NCI-H446 (cell line): ENCODE data around the gene KIF21A.
A peak's percentile ranks its signal among the peaks of the same experiment; 100 is the strongest.
"Not testable (repeated sequence)": the region's sequence is repeated elsewhere in the genome, so short reads cannot be mapped to it uniquely, and the experiment has no call there.

Experiments used
- DNase-seq, 2 experiments: peaks; one replicate each; lab custom pipeline; 2025; lab: John Stamatoyannopoulos, UW

Gene KIF21A

GRCh38 chr12:39344926-39345325 lies 98.0 kb downstream of the KIF21A start:
- DNase-seq: no peak

DNA sequence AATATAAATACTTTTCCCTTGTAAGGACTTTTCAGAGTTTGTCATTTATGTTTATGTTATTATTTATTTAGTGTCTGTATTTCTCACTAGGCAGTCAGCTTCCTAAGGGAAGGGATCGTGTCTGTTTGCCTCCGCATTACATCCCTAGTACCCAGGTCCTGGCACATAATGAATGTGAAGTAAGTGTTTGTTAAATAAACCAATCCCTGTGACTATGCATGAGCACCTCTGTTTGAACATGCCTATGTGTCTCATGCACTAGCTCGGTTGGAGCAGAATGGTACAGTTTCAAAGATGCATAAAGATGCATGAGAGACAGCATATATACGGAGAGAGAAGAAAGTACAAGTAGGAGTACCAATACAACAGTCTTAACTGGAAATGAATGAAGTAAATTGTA lies 99.3 kb downstream of the KIF21A start:
- DNase-seq: no peak

- no peak for DNase-seq
Observed at GRCh38 chr12:39341761-39342160, 101.2 kb downstream of the KIF21A start.

DNA sequence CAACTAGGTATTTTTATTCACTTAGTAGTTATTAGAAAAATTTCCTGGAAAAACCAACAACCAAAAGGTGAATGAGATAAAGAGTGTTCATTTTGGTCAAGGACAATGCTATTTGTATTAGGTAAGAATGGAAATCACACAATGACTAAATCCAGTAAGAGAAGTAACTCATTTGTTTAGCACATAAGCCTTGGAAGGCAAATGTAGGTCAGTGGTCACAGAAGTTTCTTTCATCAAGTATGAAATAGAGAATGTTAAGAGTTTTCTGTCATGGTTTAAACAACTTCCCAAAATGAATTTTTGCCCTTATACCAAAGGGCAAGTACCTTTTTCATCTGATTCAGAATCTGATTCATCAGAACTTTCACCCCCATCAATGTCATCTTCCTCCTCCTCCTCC lies 101.7 kb downstream of the KIF21A start:
- no peak for DNase-seq

DNA sequence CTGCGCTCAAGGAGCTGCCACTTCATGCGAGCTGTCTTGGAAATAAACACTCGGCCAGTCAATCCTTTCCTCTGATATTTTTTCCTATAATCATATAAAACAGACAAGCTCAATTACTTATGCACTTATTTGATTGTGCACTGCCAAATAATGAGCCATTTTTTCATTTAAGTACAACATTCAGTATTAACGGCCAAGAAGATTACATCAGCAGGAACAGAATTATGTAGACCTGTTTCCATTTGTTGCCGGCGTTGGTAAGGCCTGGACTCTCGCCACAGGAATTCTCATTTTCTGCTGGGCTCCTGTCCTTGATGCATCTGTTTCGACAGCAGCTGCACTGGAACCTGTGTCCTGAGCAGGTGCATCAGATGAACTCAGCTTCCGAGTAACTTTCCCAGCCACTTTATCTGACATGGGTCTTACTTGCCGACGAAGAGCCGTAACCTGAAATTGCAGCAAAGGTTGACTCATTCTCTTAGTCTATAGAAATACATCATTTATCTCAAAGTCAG lies 110.2 kb downstream of the KIF21A start:
- DNase-seq: no peak

DNA sequence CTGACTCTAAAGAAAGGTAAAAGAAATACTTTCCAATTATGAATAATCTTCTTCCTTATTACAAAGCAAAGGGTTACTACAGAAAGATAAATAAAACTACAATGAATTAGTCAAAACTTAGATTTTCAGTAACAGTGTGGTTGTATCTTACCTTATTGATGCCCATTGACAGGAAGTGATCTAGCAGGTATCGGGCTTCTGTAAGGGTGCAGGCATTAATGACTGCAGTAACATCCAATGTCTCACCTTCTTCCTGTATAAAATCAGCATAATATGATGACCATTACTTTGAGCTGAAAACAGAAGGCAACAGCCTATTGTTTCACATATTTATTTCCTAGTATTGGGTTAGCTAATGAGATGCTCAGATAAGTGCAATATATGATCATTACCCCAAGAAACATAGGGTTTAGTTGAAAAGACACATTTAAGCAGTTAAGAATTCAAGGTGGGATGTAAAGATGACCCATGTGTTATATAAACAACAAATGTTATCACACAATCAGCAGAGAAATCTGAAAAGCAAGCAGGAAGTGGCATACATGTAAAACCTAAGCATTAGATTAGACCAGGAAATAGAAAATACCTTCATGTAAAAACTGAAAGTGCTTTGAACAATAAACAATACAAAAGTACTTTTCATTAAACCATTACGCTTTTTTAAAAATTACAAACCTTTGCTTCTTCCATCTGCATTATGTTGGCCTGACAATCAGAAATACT lies 111.2 kb downstream of the KIF21A start:
- no peak for DNase-seq

DNA sequence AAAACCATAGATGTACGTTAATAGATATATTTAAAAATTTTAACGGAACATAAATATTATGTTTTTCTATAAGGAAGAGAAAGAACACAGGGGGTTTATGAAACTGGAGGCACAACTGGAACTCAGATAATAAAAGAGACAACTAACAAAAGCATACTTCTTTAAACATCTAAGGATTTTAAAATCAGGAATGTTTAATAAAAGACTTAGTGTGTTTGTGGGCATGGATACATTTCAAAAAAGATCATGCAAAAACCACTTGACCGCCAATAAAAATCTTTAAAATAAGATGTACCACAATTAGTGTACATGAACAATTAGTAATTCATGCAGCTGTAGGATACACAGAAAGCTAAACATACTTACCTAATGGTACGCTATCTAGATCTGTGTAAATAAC lies 113.0 kb downstream of the KIF21A start:
- DNase-seq: no peak

- no peak for DNase-seq
Observed at GRCh38 chr12:39329018-39329417, 113.9 kb downstream of the KIF21A start.

- DNase-seq: no peak
Observed at GRCh38 chr12:39327965-39328364, 115.0 kb downstream of the KIF21A start.

DNA sequence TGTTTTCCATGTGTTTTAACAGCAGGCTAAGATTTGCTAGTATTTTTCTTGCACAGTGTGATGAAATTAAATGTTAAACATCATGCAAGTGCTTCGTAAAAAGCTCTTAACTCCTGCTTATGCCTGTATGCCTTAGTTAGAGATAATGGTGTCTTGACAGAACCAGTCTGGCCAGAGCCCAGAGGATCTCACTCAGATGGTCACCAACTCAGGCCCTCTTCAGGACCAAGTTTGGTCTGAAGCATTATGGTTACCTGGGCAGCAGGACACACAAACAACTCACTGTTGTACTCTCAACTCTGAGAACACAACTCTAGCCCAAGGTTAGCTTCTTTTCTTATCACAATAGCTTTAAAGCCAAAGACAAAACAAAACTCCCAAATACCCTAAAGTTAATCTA lies 115.4 kb downstream of the KIF21A start:
- DNase-seq: no peak

DNA sequence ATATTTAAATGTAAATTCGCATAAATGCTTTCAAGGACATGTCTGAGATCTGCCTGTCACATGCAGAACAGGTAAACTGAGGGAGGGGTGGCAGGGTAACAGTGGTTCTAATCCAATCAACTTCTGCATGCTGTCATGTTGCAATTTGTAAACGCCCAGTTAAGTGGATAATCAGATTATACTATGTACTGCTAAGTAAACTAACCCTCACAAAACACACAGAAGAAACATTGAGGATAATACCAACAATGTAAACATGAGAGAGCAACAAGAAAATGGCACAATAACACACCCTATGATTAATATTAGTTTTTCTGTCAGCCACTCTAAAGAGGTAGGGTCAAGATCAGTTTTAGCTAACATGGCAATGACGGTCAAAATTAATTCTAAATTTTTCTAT lies 123.7 kb downstream of the KIF21A start:
- DNase-seq: no peak

DNA sequence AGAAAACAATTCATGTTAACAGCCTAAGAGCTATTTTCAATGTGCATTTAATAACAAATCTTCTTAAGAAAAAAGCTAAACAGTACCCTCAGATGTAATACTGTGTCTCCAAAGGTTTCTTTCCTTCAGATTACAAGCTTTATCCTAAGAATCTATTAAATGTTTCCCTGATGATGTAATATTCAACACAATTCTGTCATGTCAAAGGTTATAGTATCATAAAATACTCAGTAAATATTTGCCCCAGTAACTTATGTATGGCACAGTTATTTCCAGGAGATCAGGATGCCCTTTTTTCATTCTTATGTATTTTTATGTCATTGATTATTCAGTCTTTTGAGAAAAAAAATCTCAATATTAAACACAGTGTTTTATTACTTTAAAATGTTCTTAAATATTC lies 128.4 kb downstream of the KIF21A start:
- DNase-seq: no peak

- DNase-seq: no peak
Observed at GRCh38 chr12:39309516-39309915, 133.4 kb downstream of the KIF21A start.

GRCh38 chr12:39301422-39301821 lies 141.5 kb downstream of the KIF21A start:
- peak; percentile 62 to 89 for DNase-seq

DNA sequence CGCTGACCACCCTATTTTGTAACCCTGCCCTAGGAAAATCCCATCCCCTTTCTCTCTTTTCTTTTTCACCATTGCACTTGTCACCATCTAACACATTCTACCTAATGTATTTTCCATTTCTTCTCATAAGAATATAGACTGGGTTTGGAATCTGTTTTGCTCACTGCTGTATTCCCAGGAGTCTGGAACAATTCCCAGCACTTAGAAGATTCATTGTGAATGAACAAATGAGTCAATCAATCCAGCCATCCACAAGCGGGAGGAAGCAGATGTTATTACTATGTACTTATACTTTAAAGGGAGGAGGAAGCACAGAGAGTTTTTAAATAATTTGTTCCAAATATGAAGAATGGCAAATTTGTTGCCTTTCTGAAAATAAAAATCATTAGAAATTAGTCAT lies 142.1 kb downstream of the KIF21A start:
- peak; percentile 42 to 74 for DNase-seq

DNA sequence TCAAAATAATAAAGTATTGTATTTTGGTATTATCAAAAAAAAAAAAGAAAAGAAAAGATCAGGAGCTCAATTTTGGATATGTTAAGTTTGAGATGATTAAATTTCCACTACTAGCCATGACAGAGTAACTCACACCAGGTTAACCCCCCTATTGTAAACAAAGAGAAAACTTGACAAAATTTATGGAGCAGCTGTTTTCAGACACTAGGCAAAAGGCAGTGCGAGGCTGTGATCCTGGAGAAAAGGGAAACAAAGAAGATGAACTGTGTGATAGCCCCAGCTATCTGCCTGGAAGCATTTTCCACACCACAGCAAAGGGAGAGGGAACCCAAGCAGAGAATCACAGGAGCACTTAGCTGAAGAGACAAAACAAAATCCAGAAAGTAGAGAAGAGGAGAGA lies 145.0 kb downstream of the KIF21A start:
- no peak for DNase-seq

DNA sequence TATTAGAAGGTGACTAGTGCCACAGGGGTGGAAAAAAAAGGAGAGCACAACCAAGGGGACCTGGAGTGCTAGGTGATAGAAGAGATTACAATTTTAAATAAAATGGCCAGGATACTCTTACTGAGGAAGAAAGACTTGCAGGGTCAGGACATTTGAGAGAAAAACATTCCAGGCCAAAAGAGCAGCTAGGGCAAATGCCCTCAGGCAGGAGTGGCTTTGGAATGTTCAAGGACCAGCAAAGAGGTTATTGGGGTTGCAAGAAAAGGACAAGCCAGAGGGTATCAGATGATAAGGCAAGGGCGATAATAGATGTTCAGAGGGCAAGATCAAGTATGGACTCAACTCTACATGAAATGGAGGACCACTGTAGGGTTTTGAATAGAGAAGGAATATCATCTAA lies 146.4 kb downstream of the KIF21A start:
- no peak for DNase-seq

DNA sequence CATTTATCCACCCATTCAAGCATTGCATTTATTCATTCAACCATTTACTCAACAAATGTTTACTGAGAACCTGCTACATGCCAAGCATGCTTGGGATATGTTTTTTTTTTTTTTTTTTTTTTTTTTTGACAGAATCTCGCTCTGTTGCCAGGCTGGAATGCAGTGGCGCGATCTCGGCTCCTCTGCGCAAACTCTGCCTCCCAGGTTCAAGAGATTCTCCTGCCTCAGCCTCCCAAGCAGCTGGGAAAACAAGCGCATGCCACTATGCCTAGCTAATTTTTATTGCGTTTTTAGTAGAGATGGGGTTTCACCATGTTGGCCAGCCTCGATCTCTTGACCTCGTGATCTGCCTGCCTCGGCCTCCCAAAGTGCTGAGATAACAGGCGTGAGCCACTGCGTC lies 147.3 kb downstream of the KIF21A start:
- DNase-seq: not testable (repeated sequence)

- peak in 1 of 2 experiments; percentile 14 for DNase-seq
Observed at GRCh38 chr12:39294715-39295114, 148.2 kb downstream of the KIF21A start.

DNA sequence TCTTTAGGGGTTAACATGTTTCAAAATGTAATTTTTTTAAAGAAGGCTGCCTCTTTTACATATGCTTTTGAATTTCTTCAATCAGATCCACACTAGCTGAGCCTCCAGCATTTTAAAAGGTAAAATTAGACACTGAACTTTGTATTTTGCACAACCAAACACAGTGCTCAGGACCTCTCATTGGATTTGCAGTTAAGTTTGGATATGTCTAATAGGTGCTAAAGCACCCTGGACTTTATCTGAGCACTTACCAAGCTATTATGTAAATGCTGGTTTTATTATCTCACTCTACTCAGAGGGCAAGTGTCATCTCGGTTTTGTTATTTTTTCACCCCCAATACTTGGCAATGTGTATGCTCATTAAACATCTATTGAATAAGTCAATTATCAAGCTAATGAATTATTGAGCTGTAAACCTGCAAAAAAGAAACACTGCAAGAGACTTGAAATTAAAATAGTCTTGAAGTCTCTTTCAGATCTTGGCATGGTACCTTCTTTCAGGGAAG lies 150.7 kb downstream of the KIF21A start:
- DNase-seq: no peak

- no peak for DNase-seq
Observed at GRCh38 chr12:39287817-39288216, 155.1 kb downstream of the KIF21A start.

GRCh38 chr12:39287409-39287808 lies 155.5 kb downstream of the KIF21A start:
- DNase-seq: no peak

DNA sequence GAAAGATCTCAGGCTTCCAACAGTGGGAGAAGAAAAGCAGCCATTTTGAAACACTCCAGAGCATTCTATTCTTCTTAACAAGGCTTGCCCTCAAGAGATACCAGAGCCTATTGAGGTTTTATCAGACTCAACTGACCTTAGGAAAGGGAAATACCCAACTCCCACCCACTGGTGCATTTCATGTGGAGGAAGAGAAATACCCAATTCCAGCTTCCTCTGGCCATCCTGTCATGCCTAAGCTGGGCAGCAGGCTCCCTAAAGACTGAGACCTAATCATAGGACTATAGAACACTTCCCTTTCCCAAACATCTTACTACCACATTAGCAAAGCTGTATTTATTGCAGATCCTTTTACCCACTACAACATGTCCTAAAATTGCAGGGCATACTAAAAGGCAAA lies 164.5 kb downstream of the KIF21A start:
- no peak for DNase-seq

DNA sequence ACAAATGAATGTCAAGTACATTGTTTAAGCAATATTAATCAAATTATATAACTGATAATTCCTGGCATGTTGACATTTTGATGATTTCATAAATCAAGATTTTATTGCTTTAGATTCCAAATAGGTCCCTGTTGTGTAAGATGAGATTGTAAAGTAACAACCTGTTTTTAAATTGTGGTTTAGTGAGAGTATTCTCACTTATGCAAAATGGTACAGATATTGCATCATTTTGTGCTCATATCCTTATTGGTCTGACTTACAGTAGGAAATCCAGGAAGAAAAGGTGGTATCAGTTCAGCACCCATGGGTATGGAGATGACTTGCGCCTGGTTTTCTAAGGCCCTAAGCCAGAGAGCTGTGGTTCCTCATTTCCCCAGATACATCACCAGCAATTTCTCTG lies 165.5 kb downstream of the KIF21A start:
- no peak for DNase-seq
